MM.1S (cell line): ENCODE measurements around the gene ATL2.

ENCODE experiments used
- DNase-seq: peaks from one replicate; pipeline ENCODE4 v3.0.0-alpha.2; 2015
- H2AFZ ChIP-seq: fragments of 300-600 bp; sonication (generic); 2 replicates; pipeline ENCODE4 v1.6.0; 2016; ENCODE audit warnings: antibody characterized with exemption, low read length
- H3F3A ChIP-seq: fragments of 300-600 bp; sonication (generic); 2 replicates; pipeline ENCODE4 v1.6.1; 2016; ENCODE audit warnings: mild to moderate bottlenecking, antibody characterized with exemption, low read length, moderate library complexity, mixed read lengths; ENCODE audit not compliant: insufficient read depth
- H3K27ac ChIP-seq: fragments of 300-600 bp; sonication (generic); 2 replicates; pipeline ENCODE4 v1.5.1; 2016; ENCODE audit warnings: mild to moderate bottlenecking, low read length
- H3K27me3 ChIP-seq: fragments of 300-600 bp; sonication (generic); replicated peaks from 2 replicates; pipeline ENCODE4 v1.6.0; 2016; ENCODE audit warnings: low read length; ENCODE audit not compliant: insufficient read depth
- H3K36me3 ChIP-seq: fragments of 300-600 bp; sonication (generic); replicated peaks from 2 replicates; pipeline ENCODE4 v1.6.1; 2016; ENCODE audit warnings: mild to moderate bottlenecking, low read length, mixed read lengths; ENCODE audit not compliant: insufficient read depth
- H3K4me1 ChIP-seq: fragments of 300-600 bp; sonication (generic); 2 replicates; pipeline ENCODE4 v1.6.1; 2016; ENCODE audit warnings: low read length, mixed read lengths
- H3K4me2 ChIP-seq: fragments of 300-600 bp; sonication (generic); 2 replicates; pipeline ENCODE4 v1.6.0; 2016; ENCODE audit warnings: low read depth, low read length
- H3K4me3 ChIP-seq: fragments of 300-600 bp; sonication (generic); 2 replicates; pipeline ENCODE4 v1.5.1; 2016; ENCODE audit warnings: low read length, mixed read lengths
- H3K79me2 ChIP-seq: fragments of 300-600 bp; sonication (generic); 2 replicates; pipeline ENCODE4 v1.6.1; 2016; ENCODE audit warnings: mixed run types, low read length, mixed read lengths
- H3K9ac ChIP-seq: fragments of 300-600 bp; sonication (generic); 2 replicates; pipeline ENCODE4 v1.6.1; 2016; ENCODE audit warnings: low read length, mixed read lengths
- H3K9me2 ChIP-seq: fragments of 300-600 bp; sonication (generic); replicated peaks from 2 replicates; pipeline ENCODE4 v1.6.1; 2016; ENCODE audit warnings: mild to moderate bottlenecking, low read length, mixed read lengths; ENCODE audit not compliant: insufficient read depth
- H3K9me3 ChIP-seq: fragments of 300-600 bp; sonication (generic); replicated peaks from 2 replicates; pipeline ENCODE4 v1.6.1; 2016; ENCODE audit warnings: mild to moderate bottlenecking, low read length, mixed read lengths; ENCODE audit not compliant: insufficient read depth
- H4K20me1 ChIP-seq: fragments of 300-600 bp; sonication (generic); 2 replicates; pipeline ENCODE4 v1.6.1; 2016; ENCODE audit warnings: mild to moderate bottlenecking, low read length, moderate library complexity, mixed read lengths; ENCODE audit not compliant: insufficient read depth
- CTCF ChIP-seq: fragments of 300-600 bp; sonication (generic); IDR thresholded peaks from 2 replicates; pipeline ENCODE4 v1.5.1; 2016; ENCODE audit warnings: antibody characterized with exemption, low read length, mixed read lengths
- EZH2 ChIP-seq: fragments of 300-600 bp; sonication (generic); optimal IDR thresholded peaks from 2 replicates; pipeline ENCODE3; 2017; ENCODE audit warnings: low read depth, mild to moderate bottlenecking, antibody characterized with exemption, low read length, mixed read lengths
- EZH2phosphoT487 ChIP-seq: fragments of 300-600 bp; sonication (generic); IDR thresholded peaks from 2 replicates; pipeline ENCODE4 v1.6.1; 2018; ENCODE audit warnings: antibody characterized with exemption, low read length

Gene ATL2

GRCh38 chr2:38377050-38377828, at the start of gene ATL2:
Gene ATL2, minus strand, starts transcription at chr2:38377273. Its CDS starts 13 bp downstream, at chr2:38377260.
- no peaks in the 10 kb centered on the region for H3K27me3 ChIP-seq
- TF ChIP-seq CTCF (no peak), EZH2 (no peak), EZH2phosphoT487 (no peak)

GRCh38 chr2:38423763-38424162, 46.7 kb upstream of the ATL2 start:
- Histone ChIP-seq H3K27ac (no peak overlapping the region), H3K79me2 (no peaks in the 10 kb centered on the region), H3K9ac (no peak overlapping the region), H4K20me1 (no peaks in the 10 kb centered on the region), H3K27me3 (no peaks in the 10 kb centered on the region), H3K9me3 (no peaks in the 10 kb centered on the region), H3F3A (no peaks in the 10 kb centered on the region), H3K36me3 (no peaks in the 10 kb centered on the region), H3K9me2 (no peaks in the 10 kb centered on the region), H3K4me2 (no peak overlapping the region), H3K4me1 (no peaks in the 10 kb centered on the region), H3K4me3 (no peak overlapping the region), H2AFZ (no peak overlapping the region)
- DNase-seq = no peak
- TF ChIP-seq EZH2 (no peak), EZH2phosphoT487 (no peak), CTCF (no peak)

More at GRCh38 chr2:38377050-38377828, at the start of gene ATL2:
- H3F3A ChIP-seq = peaks cover 8% of the 10 kb centered on the region; the same call in 1 of the 2 replicates
- H4K20me1 ChIP-seq = peaks cover 26% of the 10 kb centered on the region
- H3K4me2 ChIP-seq = peak within 1 kb of the TSS; percentile 69
- peak within 1 kb of the TSS; percentile 92 for H3K9ac ChIP-seq
- H3K27ac ChIP-seq = peak within 1 kb of the TSS; percentile 78; the same call in 1 of the 2 replicates
- peaks cover 44% of the 10 kb centered on the region for H3K79me2 ChIP-seq
- H3K36me3 ChIP-seq = no peaks in the 10 kb centered on the region; the same call in 1 of the 2 replicates
- no peaks in the 10 kb centered on the region for H3K9me3 ChIP-seq
- peak; percentile 95 for DNase-seq
- no peaks in the 10 kb centered on the region for H3K9me2 ChIP-seq
- H3K4me1 ChIP-seq = peaks cover 11% of the 10 kb centered on the region
- peak within 1 kb of the TSS; percentile 97 for H3K4me3 ChIP-seq
- H2AFZ ChIP-seq = peak within 1 kb of the TSS; percentile 84

GRCh38 chr2:38421274-38422056, 44.4 kb upstream of the ATL2 start:
- no peaks in the 10 kb centered on the region for H3F3A ChIP-seq
- H3K27ac ChIP-seq = no peak overlapping the region
- TF ChIP-seq EZH2 = no peak
- no peak for TF ChIP-seq CTCF
- no peak for TF ChIP-seq EZH2phosphoT487
- H2AFZ ChIP-seq = no peak overlapping the region
- no peak for DNase-seq
- H3K36me3 ChIP-seq = no peaks in the 10 kb centered on the region
- H3K4me1 ChIP-seq = no peaks in the 10 kb centered on the region
- H3K27me3 ChIP-seq = no peaks in the 10 kb centered on the region
- H3K79me2 ChIP-seq = no peaks in the 10 kb centered on the region
- H4K20me1 ChIP-seq = no peaks in the 10 kb centered on the region
- H3K9me3 ChIP-seq = no peaks in the 10 kb centered on the region
- H3K9me2 ChIP-seq = no peaks in the 10 kb centered on the region
- no peak overlapping the region for H3K4me2 ChIP-seq
- H3K4me3 ChIP-seq = no peak overlapping the region
- no peak overlapping the region for H3K9ac ChIP-seq
